SIG-M5 treated with dmso at 0.1 percent for 504 hours (cell line): ENCODE data around the gene CHURC1.
A peak's percentile ranks its signal among the peaks of the same experiment; 100 is the strongest.
"Not testable (repeated sequence)": the region's sequence is repeated elsewhere in the genome, so short reads cannot be mapped to it uniquely, and the experiment has no call there.

ENCODE experiments used
- DNase-seq: peaks from one replicate; lab custom pipeline; 2025; ENCODE audit not compliant: unreplicated experiment; lab: John Stamatoyannopoulos, UW

CHURC1 gene

GRCh38 chr14:64906022-64906421 lies 8.2 kb upstream of the CHURC1 start:
- no peak for DNase-seq

GRCh38 chr14:64910847-64911495 lies 3.3 kb upstream of the CHURC1 start:
- DNase-seq: no peak

- no peak for DNase-seq
Observed at GRCh38 chr14:64912261-64912660, 2.0 kb upstream of the CHURC1 start.

GRCh38 chr14:64913477-64913876 lies 778 bp upstream of the CHURC1 start:
- not testable (repeated sequence) for DNase-seq

- DNase-seq: no peak
Observed at GRCh38 chr14:64915029-64915424, 772 bp downstream of the CHURC1 start.

- DNase-seq: peak; percentile 88
Observed at GRCh38 chr14:64915797-64916196, 1.5 kb downstream of the CHURC1 start.

- DNase-seq: no peak
Observed at GRCh38 chr14:64918216-64918615, 4.0 kb downstream of the CHURC1 start.

GRCh38 chr14:64919215-64919614 lies 5.0 kb downstream of the CHURC1 start:
- DNase-seq: no peak

GRCh38 chr14:64919618-64920017 lies 5.4 kb downstream of the CHURC1 start:
- DNase-seq: no peak

- DNase-seq: no peak
Observed at GRCh38 chr14:64920465-64920864, 6.2 kb downstream of the CHURC1 start.

- no peak for DNase-seq
Observed at GRCh38 chr14:64923015-64923414, 8.8 kb downstream of the CHURC1 start.

- no peak for DNase-seq
Observed at GRCh38 chr14:64926398-64926995, 12.2 kb downstream of the CHURC1 start.

- no peak for DNase-seq
Observed at GRCh38 chr14:64927031-64927430, 12.8 kb downstream of the CHURC1 start.

- DNase-seq: no peak
Observed at GRCh38 chr14:64928239-64929013, 14.2 kb downstream of the CHURC1 start.

GRCh38 chr14:64929014-64929359 lies 14.7 kb downstream of the CHURC1 start:
- DNase-seq: no peak

- DNase-seq: no peak
Observed at GRCh38 chr14:64930085-64930843, 16.0 kb downstream of the CHURC1 start.

- DNase-seq: no peak
Observed at GRCh38 chr14:64931123-64931522, 16.9 kb downstream of the CHURC1 start.

GRCh38 chr14:64932231-64932630 lies 18.0 kb downstream of the CHURC1 start:
- no peak for DNase-seq

- DNase-seq: no peak
Observed at GRCh38 chr14:64934338-64934929, 20.2 kb downstream of the CHURC1 start.

- no peak for DNase-seq
Observed at GRCh38 chr14:64935508-64935907, 21.3 kb downstream of the CHURC1 start.

GRCh38 chr14:64937171-64937820 lies 23.0 kb downstream of the CHURC1 start:
- no peak for DNase-seq
